GM10266 (cell line): Measurements from ENCODE around the gene RCC2.
"Not testable (repeated sequence)": the region's sequence is repeated elsewhere in the genome, so short reads cannot be mapped to it uniquely, and the experiment has no call there.

ENCODE experiments used
- DNase-seq: peaks from one replicate; pipeline ENCODE4 v3.0.0; 2012; ENCODE audit errors: extremely low spot score
- TF ChIP-seq, protein P1 (sequence below): IDR thresholded peaks from 2 replicates; pipeline ENCODE4 v1.5.1; 2012; ENCODE audit warnings: mild to moderate bottlenecking, low read depth; ENCODE audit not compliant: control insufficient read depth, insufficient read depth; ENCODE audit errors: missing control alignments

RCC2 gene

DNA sequence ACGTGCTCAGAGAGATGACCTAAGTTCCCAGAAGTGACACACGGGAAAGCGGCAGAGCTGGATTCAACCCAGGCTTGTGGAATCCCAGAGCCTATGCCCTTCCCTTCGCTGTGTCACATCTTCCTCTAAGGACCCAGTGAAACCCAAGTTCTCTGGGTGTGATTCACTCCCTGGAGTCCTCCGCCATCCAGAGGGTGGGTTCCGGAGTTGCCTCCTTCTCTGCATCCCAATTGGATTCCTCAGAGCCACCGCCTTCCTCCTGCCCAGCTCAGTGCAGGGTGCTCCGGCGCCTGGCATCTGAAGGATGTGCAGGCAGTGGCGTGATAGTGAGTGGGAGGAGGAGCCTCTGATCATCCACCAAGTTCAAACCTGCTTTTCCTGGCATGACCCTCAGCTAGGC is 20.7 kb upstream of the RCC2 start:
- DNase-seq: no peak
- TF ChIP-seq, protein P1, sequence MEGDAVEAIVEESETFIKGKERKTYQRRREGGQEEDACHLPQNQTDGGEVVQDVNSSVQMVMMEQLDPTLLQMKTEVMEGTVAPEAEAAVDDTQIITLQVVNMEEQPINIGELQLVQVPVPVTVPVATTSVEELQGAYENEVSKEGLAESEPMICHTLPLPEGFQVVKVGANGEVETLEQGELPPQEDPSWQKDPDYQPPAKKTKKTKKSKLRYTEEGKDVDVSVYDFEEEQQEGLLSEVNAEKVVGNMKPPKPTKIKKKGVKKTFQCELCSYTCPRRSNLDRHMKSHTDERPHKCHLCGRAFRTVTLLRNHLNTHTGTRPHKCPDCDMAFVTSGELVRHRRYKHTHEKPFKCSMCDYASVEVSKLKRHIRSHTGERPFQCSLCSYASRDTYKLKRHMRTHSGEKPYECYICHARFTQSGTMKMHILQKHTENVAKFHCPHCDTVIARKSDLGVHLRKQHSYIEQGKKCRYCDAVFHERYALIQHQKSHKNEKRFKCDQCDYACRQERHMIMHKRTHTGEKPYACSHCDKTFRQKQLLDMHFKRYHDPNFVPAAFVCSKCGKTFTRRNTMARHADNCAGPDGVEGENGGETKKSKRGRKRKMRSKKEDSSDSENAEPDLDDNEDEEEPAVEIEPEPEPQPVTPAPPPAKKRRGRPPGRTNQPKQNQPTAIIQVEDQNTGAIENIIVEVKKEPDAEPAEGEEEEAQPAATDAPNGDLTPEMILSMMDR: no peak

DNA sequence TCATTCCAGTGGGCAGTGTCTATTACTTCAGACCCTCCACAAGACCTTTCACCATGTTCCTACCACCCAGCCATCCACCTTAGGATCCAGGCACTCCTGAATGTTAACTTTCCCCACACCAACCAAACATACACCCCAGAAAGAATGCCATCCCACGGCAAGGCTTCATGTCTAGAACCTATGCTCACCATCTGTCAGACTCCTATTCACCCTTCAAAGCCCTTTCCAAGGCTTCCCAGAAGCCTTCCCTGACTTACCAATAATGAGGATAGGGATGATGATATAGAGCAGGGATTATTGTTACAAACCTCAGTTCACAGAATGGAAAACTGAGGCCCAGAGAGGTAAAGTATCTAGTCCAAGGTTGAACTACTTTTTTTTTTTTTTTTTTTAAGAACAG is 19.3 kb upstream of the RCC2 start:
- TF ChIP-seq, protein P1: no peak
- no peak for DNase-seq

DNA sequence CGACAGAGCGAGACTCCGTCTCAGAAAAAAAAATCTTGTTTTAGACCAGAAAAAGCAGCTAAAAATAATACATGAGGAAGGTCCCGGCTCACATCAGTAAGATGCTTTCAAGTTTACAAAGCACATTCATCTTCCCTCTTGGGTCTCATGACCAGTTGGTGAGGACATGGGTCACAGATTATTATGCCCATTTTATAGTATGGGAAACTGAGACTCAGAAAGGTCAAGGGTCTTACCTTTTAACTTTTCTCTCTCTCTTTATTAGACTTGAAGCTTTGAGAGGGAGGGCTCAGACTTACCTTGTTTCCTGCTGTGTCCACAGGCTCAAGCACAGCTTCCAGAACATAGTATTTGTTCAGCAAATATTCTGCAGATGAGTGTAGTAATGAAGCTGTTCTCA is 13.2 kb upstream of the RCC2 start:
- TF ChIP-seq, protein P1: no peak
- peak; percentile 17 for DNase-seq

DNA sequence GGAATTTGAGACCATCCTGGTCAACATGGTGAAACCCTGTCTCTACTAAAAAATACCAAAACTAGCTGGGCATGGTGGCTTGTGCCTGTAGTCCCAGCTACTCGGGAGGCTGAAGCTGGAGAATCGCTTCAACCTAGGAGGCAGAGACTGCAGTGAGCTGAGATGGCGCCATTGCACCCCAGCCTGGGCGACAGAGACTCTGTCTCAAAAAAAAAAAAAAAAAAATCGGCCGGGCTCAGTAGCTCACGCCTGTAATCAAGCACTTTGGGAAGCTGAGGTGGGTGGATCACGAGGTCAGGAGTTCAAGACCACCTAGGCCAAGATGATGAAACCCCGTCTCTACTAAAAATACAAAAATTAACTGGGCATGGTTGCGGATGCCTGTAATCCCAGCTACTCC is 12.7 kb upstream of the RCC2 start:
- not testable (repeated sequence) for DNase-seq

DNA sequence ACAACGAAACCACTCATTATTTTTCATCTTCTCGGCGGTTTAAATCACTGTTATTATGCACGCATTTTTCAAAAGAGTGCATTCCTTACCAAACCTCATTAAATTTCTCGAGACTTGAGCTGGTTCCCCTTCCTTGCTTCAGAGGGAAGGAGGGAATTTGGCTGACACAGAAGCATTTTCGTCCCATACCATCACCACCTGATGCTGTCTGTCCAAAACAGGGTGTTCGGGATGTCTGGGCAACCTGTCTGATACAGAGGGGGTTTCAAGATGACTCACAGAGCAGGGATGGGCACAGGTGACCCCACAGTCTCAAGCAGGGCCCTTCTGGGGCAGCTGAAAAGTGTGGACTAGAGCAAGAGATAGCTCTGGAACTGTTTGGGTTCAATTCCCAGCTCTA is 12.3 kb upstream of the RCC2 start:
- TF ChIP-seq, protein P1: no peak
- DNase-seq: no peak

DNA sequence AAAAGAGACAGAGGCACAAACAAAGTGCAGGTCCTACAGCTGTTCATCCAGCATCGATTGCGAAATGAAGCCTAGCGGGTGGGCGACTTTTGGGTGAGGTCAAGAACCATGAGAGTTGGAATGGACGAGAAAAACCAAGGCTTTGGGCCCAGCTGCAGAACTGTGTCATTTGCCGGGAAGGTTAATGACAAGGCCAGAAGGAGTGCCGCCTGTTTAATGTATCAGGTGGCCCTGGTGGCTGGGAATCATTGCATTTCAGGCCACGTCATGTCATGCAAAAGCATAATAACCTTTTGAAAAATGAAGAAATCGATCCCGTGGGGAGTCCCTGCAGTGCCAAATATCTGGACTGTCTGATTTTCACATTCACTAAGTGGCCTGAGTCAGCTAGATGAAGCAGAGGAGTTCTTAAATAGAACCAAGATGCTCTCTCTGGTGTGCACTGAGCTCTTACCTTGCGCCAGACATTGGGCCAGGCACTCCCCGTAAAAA is 8.1 kb upstream of the RCC2 start:
- no peak for DNase-seq

DNA sequence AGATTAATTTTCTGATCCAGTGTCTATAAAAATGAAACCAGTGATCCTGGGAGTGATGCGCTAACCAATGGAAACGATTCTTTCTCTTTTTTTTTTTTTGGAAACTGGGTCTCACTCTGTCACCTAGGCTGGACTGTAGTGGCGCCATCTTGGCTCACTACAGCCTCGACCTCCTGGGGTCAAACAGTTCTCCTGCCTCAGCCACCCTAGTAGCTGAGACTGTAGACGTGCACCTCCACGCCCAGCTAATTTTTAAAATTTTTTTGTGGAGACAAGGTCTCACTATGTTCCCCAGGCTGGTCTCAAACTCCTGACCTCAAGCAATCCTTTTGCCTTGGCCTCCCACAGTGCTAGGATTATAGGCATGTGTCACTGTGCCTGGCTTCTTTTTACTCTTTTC is 3.4 kb upstream of the RCC2 start:
- no peak for DNase-seq
- TF ChIP-seq, protein P1: no peak

More for the DNA sequence above, 8.1 kb upstream of the RCC2 start:
- TF ChIP-seq, protein P1: no peak

DNA sequence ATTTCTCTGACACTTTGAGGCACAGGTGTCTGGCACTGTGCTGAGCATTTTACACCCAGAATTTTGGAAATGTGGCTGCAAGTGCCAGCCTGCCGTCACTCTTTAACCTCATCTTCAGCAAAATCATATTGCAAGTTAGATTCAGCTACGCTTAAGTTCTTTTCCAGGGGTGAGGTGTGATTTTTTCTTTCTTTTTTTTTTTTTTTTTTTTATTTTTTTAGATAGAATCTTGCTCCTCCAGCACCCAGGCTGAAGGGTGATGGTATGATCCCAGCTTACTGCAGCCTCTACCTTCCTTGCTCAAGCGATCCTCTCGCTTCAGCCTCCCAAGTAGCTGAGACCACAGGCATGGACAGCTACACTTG is 2.5 kb upstream of the RCC2 start:
- DNase-seq: no peak
- TF ChIP-seq, protein P1: no peak
